ENCODE results near the gene JTB. TPM values are rescaled to one million over a fixed set of nuclear protein-coding genes. Genes with fewer than 3 reads are reported as not detected.

Gene JTB
- total RNA-seq, 1 donor from 2014 or later: 48.6 TPM

DNA sequence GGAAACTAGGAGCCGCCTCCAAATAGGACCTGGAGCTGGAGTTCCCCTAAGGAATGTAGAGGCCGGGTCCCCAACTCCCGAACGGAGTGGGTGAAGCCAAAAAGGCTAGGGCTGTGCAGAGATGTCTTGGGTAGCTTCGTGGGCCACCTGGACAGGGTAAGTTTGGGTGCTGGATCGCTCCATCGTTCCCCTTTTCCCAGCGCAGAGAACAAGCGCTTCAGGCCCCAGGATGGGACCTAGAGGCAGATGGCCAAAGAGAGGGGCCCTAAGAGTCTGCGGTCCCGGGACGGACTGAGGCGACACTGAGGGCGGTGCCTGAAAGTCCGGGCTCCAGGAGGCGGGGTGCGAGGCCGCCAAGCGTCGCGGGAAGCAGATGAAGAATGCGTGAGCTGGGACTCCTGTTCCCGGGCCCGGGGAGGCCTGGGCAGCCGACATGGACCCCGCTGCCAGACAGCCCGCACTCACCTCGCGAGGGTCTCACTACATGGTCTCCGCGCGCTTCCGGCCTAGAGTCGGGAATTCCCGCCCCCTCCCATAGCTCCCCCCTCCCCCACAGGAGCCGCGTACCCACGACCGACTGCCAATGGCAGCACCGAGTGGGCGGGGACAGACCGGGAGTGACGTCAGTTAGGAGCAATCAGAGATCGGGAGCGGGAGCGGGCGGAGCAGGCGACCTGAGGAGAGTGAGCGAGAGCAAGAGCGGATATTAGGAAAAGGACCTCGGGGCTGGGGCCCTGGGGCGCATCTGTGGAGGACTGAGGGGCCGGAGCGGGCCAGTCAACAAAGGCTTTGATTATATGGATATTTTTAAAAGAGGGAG lies 14.2 kb downstream of the JTB start, which contains the start of gene SLC39A1:
SLC39A1 (minus strand) TSS at position 508 of the 820 bp plus-strand sequence. CDS start 822 bp downstream, outside the sequence.
- peaks cover 24% of the 10 kb centered on the region for H3K27me3 Mint-ChIP-seq (ENCODE audit: unreplicated experiment)
- TF ChIP-seq, protein P1, sequence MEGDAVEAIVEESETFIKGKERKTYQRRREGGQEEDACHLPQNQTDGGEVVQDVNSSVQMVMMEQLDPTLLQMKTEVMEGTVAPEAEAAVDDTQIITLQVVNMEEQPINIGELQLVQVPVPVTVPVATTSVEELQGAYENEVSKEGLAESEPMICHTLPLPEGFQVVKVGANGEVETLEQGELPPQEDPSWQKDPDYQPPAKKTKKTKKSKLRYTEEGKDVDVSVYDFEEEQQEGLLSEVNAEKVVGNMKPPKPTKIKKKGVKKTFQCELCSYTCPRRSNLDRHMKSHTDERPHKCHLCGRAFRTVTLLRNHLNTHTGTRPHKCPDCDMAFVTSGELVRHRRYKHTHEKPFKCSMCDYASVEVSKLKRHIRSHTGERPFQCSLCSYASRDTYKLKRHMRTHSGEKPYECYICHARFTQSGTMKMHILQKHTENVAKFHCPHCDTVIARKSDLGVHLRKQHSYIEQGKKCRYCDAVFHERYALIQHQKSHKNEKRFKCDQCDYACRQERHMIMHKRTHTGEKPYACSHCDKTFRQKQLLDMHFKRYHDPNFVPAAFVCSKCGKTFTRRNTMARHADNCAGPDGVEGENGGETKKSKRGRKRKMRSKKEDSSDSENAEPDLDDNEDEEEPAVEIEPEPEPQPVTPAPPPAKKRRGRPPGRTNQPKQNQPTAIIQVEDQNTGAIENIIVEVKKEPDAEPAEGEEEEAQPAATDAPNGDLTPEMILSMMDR (IDR thresholded peaks at IDR 0.05; ENCODE audit: partially characterized antibody, unreplicated experiment): no peak
- H3K27ac Mint-ChIP-seq (ENCODE audit: unreplicated experiment): peak within 1 kb of the TSS; percentile 99
- no peaks in the 10 kb centered on the region for H3K36me3 Mint-ChIP-seq (ENCODE audit: unreplicated experiment)
- peak; percentile 99 for DNase-seq
- peaks cover 27% of the 10 kb centered on the region for H3K4me1 Mint-ChIP-seq (ENCODE audit: low read depth, unreplicated experiment)
- H3K4me3 Mint-ChIP-seq (ENCODE audit: unreplicated experiment): peak within 1 kb of the TSS; percentile 96
- H3K9me3 Mint-ChIP-seq (ENCODE audit: unreplicated experiment): peaks cover 15% of the 10 kb centered on the region

DNA sequence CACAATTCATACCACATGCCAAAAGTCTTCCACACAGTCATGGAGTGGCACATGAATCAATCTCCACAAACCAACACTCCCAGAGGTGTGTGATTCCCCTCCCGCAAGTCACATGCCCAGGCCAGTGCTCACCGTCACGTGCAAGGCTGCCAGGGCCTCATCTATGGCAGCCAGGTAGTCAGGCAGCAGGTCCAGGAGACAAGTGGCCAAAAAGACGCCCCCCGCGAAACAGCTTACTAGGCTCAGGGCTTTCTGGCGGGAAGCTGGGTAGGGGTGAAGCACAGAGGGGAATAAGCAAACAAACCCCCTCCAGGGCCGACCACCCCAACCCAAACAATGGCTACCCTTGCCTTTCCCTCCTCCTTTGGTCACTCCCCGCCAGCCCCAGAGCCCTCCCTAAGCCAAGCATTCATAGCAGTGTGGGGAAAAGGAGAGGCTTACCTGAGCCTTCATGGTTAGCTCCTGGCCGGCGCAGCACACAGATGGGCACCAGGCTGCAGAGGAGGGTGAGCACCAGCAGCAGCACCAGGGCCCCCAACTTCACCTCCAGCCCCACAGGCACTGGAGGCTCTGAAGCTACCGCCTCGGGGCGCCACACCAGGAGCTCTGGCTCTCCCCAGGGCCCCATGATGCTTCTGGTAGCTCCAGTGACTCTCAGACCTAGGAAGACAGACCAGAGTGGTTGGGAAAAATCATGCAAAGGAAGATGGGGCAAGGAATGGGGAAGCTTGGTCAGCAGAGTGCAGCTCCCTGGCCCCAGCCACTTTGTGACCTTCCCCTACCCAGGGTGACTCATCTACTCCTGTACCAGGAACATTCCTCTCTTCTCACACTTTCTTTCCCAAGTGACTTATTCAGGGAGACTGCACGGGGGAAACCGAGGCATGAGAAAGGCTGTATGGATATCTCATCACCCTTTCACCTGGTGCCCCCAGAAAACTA lies 15.1 kb downstream of the JTB start:
- peak overlapping the region; percentile 99 for H3K27ac Mint-ChIP-seq (ENCODE audit: unreplicated experiment)
- TF ChIP-seq, protein P1 (IDR thresholded peaks at IDR 0.05; ENCODE audit: partially characterized antibody, unreplicated experiment): no peak
- no peak for DNase-seq
- peaks cover 13% of the 10 kb centered on the region for H3K9me3 Mint-ChIP-seq (ENCODE audit: unreplicated experiment)
- peaks cover 24% of the 10 kb centered on the region for H3K4me1 Mint-ChIP-seq (ENCODE audit: low read depth, unreplicated experiment)
- no peaks in the 10 kb centered on the region for H3K36me3 Mint-ChIP-seq (ENCODE audit: unreplicated experiment)
- H3K4me3 Mint-ChIP-seq (ENCODE audit: unreplicated experiment): peak overlapping the region; percentile 96
- H3K27me3 Mint-ChIP-seq (ENCODE audit: unreplicated experiment): peaks cover 25% of the 10 kb centered on the region

DNA sequence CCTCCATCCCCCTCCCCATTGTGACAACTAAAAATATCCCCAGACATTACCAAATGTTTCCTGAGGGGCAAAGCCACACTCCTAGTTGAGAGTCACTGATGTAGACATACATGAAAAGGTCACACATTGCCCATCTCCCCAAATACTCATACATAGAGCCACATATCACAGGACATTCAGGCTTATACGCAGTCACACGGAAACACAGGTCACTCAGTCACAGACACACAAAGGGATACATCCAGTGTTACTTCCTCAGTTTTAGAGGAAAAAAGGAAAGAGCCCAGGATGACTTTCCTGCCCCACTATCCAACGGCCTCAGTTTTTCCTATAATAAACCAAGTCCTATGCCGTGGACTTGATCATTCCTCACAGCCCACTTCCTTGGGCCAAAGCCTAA lies 16.1 kb downstream of the JTB start:
- peak overlapping the region; percentile 96 for H3K4me3 Mint-ChIP-seq (ENCODE audit: unreplicated experiment)
- H3K9me3 Mint-ChIP-seq (ENCODE audit: unreplicated experiment): peaks cover 11% of the 10 kb centered on the region
- DNase-seq: no peak
- no peaks in the 10 kb centered on the region for H3K36me3 Mint-ChIP-seq (ENCODE audit: unreplicated experiment)
- H3K27me3 Mint-ChIP-seq (ENCODE audit: unreplicated experiment): peaks cover 20% of the 10 kb centered on the region
- H3K27ac Mint-ChIP-seq (ENCODE audit: unreplicated experiment): peak overlapping the region; percentile 50
- peaks cover 26% of the 10 kb centered on the region for H3K4me1 Mint-ChIP-seq (ENCODE audit: low read depth, unreplicated experiment)
- TF ChIP-seq, protein P1 (IDR thresholded peaks at IDR 0.05; ENCODE audit: partially characterized antibody, unreplicated experiment): no peak

DNA sequence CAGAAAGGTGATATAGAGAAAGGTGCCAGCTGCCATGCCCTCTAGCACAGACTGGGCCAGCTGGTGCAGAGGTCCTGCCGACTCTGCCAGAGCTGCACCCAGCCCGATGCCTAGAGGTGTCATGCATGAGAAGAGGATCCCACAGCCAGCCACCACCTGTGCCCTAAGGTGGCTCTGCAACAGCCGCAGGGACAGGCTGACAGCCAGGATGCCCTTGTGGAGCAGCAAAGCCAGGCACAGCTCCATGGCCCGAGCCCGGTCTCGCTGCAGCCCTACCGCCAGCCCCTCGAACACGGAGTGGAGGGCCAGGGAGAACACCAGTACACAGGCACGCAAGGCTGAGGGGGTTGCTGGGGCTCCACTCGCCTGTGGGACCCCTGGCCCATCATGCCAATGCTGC lies 17.3 kb downstream of the JTB start:
- Mint-ChIP-seq H3K36me3 (ENCODE audit: unreplicated experiment) (no peaks in the 10 kb centered on the region), H3K27ac (ENCODE audit: unreplicated experiment) (peak overlapping the region; percentile 52), H3K4me3 (ENCODE audit: unreplicated experiment) (no peak overlapping the region), H3K4me1 (ENCODE audit: low read depth, unreplicated experiment) (peaks cover 28% of the 10 kb centered on the region), H3K9me3 (ENCODE audit: unreplicated experiment) (peaks cover 11% of the 10 kb centered on the region), H3K27me3 (ENCODE audit: unreplicated experiment) (peaks cover 19% of the 10 kb centered on the region)
- DNase-seq: no peak
- TF ChIP-seq, protein P1 (IDR thresholded peaks at IDR 0.05; ENCODE audit: partially characterized antibody, unreplicated experiment): no peak
